Esophagus squamous epithelium (tissue), 4 donors: ENCODE results near the gene C1QTNF7.

Experiments used
- CTCF ChIP-seq, 6 experiments: fragments of 450-650 bp in 4 of 6; fragments of 200-600 bp in 2 of 6; sonication (generic) in 2 of 6; IDR thresholded peaks; one replicate each; pipeline ENCODE4 v1.5.1; 2016 to 2019; ENCODE audit warnings: antibody characterized with exemption in 6 of 6, mild to moderate bottlenecking in 4 of 6, moderate library complexity in 4 of 6
- POLR2A ChIP-seq, 4 donors: fragments of 450-650 bp; IDR thresholded peaks; one replicate each; pipeline ENCODE4 v1.6.1; 2017; ENCODE audit warnings: antibody characterized with exemption in 4 of 4, mild to moderate bottlenecking in 4 of 4, moderate library complexity in 3 of 4

- TF ChIP-seq CTCF (IDR thresholded peaks at IDR 0.05) (no peak), POLR2A (IDR thresholded peaks at IDR 0.05) (no peak)
Measured at GRCh38 chr4:15381806-15382338, 46.0 kb upstream of the C1QTNF7 start.
